Measurements from ENCODE around the gene SORCS1. TPM values are rescaled to one million over a fixed set of nuclear protein-coding genes. Genes with fewer than 3 reads are reported as not detected.

SORCS1 gene
- polyA plus RNA-seq, 1 of the 3 experiments (the other 2 are of a cell fraction): 0.66 TPM

GRCh38 chr10:106832846-106833245 lies 331.7 kb downstream of the SORCS1 start (continued):
- TF ChIP-seq TEAD4 (IDR thresholded peaks at IDR 0.05; ENCODE audit: borderline replicate concordance, insufficient read depth) (no peak), ELF1 (IDR thresholded peaks at IDR 0.05) (no peak), JUND (IDR thresholded peaks at IDR 0.05) (no peak), MXI1 (IDR thresholded peaks at IDR 0.05; ENCODE audit: low read depth, low read length) (no peak), FOXM1 (IDR thresholded peaks at IDR 0.05; ENCODE audit: low read depth) (no peak)

GRCh38 chr10:106830471-106830870 lies 334.0 kb downstream of the SORCS1 start:
- H3K4me1 ChIP-seq (ENCODE audit: control insufficient read depth in 1 of 2, insufficient read depth in 2 of 2, low read depth in 1 of 2, low read length in 1 of 2): peaks cover 0 to 4% of the 10 kb centered on the region in 2 experiments; a peak in 1 of 4 replicates
- no peak for DNase-seq
- H3K9me3 ChIP-seq: 0 out of 2 replicates have a peak, but pooled peaks cover 2% of the 10 kb centered on the region
- H3K36me3 ChIP-seq (replicated peaks in 1 of 2; ENCODE audit: control insufficient read depth in 1 of 2, insufficient read depth in 2 of 2, low read length in 1 of 2): no peaks in the 10 kb centered on the region
- H3F3A ChIP-seq (replicated peaks; ENCODE audit: insufficient read depth): no peaks in the 10 kb centered on the region
- no peaks in the 10 kb centered on the region for H3K79me2 ChIP-seq (ENCODE audit: insufficient read depth)
- H3K27me3 ChIP-seq (ENCODE audit: insufficient read depth): no peaks in the 10 kb centered on the region
- no peak overlapping the region for H3K9ac ChIP-seq
- H4K20me1 ChIP-seq (ENCODE audit: insufficient read depth): no peaks in the 10 kb centered on the region
- H3K4me3 ChIP-seq (ENCODE audit: low read depth in 2 of 2, low read length in 1 of 2): no peak overlapping the region
- H3K9me2 ChIP-seq: no peaks in the 10 kb centered on the region
- ChIA-PET CTCF (no interaction called here), POLR2A (no interaction called here)
- H3K4me2 ChIP-seq: no peak overlapping the region
- H3K27ac ChIP-seq (ENCODE audit: low read depth in 2 of 2, low read length in 1 of 2): no peak overlapping the region
- TF ChIP-seq TEAD4 (IDR thresholded peaks at IDR 0.05; ENCODE audit: borderline replicate concordance, insufficient read depth) (no peak), GABPA (IDR thresholded peaks at IDR 0.05; ENCODE audit: low read depth) (no peak), FOSL2 (IDR thresholded peaks at IDR 0.05; ENCODE audit: borderline replicate concordance, low read depth) (no peak), TAF1 (IDR thresholded peaks at IDR 0.05; ENCODE audit: borderline replicate concordance, low read depth, low read length) (no peak), JUND (IDR thresholded peaks at IDR 0.05) (no peak), GATA2 (CRISPR knock-in tag; IDR thresholded peaks at IDR 0.05) (no peak), FOXJ3 (CRISPR knock-in tag; IDR thresholded peaks at IDR 0.05) (no peak), PBX3 (IDR thresholded peaks at IDR 0.05) (no peak), EP300 (IDR thresholded peaks at IDR 0.05; ENCODE audit: borderline replicate concordance in 1 of 2, low read depth in 1 of 2, low read length in 1 of 2) (no peak), MXI1 (IDR thresholded peaks at IDR 0.05; ENCODE audit: low read depth, low read length) (no peak), POLR2AphosphoS5 (IDR thresholded peaks at IDR 0.05; ENCODE audit: low read depth, low read length) (no peak)
- 64% methylated on average over 7 of the region's 8 CpGs for WGBS (ENCODE audit: low lambda C conversion rate)
- no peak overlapping the region for H2AFZ ChIP-seq (ENCODE audit: low read depth)

GRCh38 chr10:106830006-106830405 lies 334.5 kb downstream of the SORCS1 start:
- no peak overlapping the region for H3K4me2 ChIP-seq
- no peaks in the 10 kb centered on the region for H3K9me3 ChIP-seq
- no peak overlapping the region for H2AFZ ChIP-seq (ENCODE audit: low read depth)
- H3K79me2 ChIP-seq (ENCODE audit: insufficient read depth): no peaks in the 10 kb centered on the region
- H3F3A ChIP-seq (replicated peaks; ENCODE audit: insufficient read depth): no peaks in the 10 kb centered on the region
- no peak overlapping the region for H3K9ac ChIP-seq
- H3K36me3 ChIP-seq (replicated peaks in 1 of 2; ENCODE audit: control insufficient read depth in 1 of 2, insufficient read depth in 2 of 2, low read length in 1 of 2): no peaks in the 10 kb centered on the region
- ChIA-PET CTCF (no interaction called here), POLR2A (no interaction called here)
- H3K9me2 ChIP-seq: no peaks in the 10 kb centered on the region
- H3K4me3 ChIP-seq (ENCODE audit: low read depth in 2 of 2, low read length in 1 of 2): no peak overlapping the region
- H3K27me3 ChIP-seq (ENCODE audit: insufficient read depth): no peaks in the 10 kb centered on the region
- DNase-seq: no peak
- no peak overlapping the region for H3K27ac ChIP-seq (ENCODE audit: low read depth in 2 of 2, low read length in 1 of 2)
- peaks cover 0 to 4% of the 10 kb centered on the region in 2 experiments; a peak in 1 of 4 replicates for H3K4me1 ChIP-seq (ENCODE audit: control insufficient read depth in 1 of 2, insufficient read depth in 2 of 2, low read depth in 1 of 2, low read length in 1 of 2)
- 62% methylated on average over 2 of the region's 2 CpGs for WGBS (ENCODE audit: low lambda C conversion rate)
- no peaks in the 10 kb centered on the region for H4K20me1 ChIP-seq (ENCODE audit: insufficient read depth)
- TF ChIP-seq SIN3A (IDR thresholded peaks at IDR 0.05; ENCODE audit: borderline replicate concordance, low read depth, low read length): no peak
- TF ChIP-seq ZBTB33 (IDR thresholded peaks at IDR 0.05; ENCODE audit: borderline replicate concordance, low read depth): no peak
- no peak for TF ChIP-seq MEF2A (IDR thresholded peaks at IDR 0.05; ENCODE audit: borderline replicate concordance, low read depth)
- TF ChIP-seq TCF12 (IDR thresholded peaks at IDR 0.05): no peak
- TF ChIP-seq CHD2 (IDR thresholded peaks at IDR 0.05; ENCODE audit: low read length, partially characterized antibody): no peak
- no peak for TF ChIP-seq RFX5 (IDR thresholded peaks at IDR 0.05; ENCODE audit: low read length)
- no peak for TF ChIP-seq YY1 (IDR thresholded peaks at IDR 0.05; ENCODE audit: low read depth)
- TF ChIP-seq POLR2AphosphoS5 (IDR thresholded peaks at IDR 0.05; ENCODE audit: low read depth, low read length): no peak
- TF ChIP-seq GATA2 (CRISPR knock-in tag; IDR thresholded peaks at IDR 0.05): no peak
- no peak for TF ChIP-seq FOSL2 (IDR thresholded peaks at IDR 0.05; ENCODE audit: borderline replicate concordance, low read depth)
- no peak for TF ChIP-seq IRF3 (IDR thresholded peaks at IDR 0.05; ENCODE audit: low read depth, low read length)
- no peak for TF ChIP-seq MAX (IDR thresholded peaks at IDR 0.05; ENCODE audit: low read depth)
- no peak for TF ChIP-seq TEAD4 (IDR thresholded peaks at IDR 0.05; ENCODE audit: borderline replicate concordance, insufficient read depth)
- TF ChIP-seq USF1 (IDR thresholded peaks at IDR 0.05; ENCODE audit: borderline replicate concordance, low read depth): no peak
